DMS153 treated with DMSO at 0.1 percent for 48 hours (cell line): Measurements from ENCODE around the gene PTBP2.
"Not testable (repeated sequence)": the region's sequence is repeated elsewhere in the genome, so short reads cannot be mapped to it uniquely, and the experiment has no call there.

ENCODE experiments used
- DNase-seq: peaks from one replicate; lab custom pipeline; 2025; ENCODE audit not compliant: unreplicated experiment; lab: John Stamatoyannopoulos, UW

Gene PTBP2

DNA sequence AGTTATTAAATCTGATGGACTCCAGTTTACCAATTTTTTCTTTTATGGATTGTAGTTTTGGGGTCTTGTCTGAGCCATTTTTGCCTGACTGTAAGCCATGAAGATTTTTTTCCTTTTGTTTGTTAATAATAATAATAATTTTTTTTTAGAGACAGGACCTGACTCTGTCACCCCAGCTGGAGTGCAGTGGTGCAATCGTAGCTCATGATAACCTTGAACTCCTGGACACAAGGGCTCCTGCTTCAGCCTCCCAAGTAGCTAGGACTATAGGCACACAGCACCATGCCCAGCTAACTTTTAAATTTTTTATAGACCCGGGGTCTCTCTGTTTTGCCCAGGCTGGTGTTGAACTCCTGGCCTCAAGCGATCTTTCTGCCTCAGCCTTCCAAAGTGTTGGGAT, 6.3 kb downstream of the PTBP2 start:
- DNase-seq, result no peak

DNA sequence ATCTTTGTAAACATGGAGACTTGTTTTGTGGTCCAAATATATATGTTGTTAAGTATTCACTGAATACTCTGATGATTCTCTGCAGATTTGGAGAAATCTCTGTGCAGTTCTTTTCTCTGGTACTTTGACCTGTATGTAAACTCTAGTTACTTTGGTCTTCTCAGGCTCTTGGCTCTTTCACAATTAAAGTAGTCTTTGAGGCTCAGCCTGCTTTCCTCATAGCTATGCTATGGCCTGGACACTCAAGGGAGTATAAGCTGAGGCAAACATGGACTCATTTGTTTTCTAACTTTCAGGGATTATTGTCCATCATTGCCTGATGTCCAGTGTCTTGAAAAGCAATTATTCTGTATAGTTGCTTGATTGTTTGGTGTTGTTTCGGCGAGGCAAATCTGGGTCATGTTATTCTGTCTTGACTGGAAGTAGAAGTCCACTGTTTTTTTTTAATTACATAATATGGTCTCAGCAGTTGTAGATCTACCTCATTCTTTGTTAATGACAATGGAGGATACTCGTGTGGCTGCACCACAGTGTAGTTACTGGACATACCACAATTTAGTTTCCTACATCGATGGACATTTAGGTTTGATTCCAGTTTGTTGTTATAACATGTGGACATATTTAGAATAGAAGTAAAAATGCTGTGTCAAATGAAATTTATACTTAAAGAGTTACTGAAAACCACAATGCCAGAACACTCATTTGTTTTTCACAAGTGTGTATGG, 9.2 kb downstream of the PTBP2 start:
- no peak for DNase-seq

DNA sequence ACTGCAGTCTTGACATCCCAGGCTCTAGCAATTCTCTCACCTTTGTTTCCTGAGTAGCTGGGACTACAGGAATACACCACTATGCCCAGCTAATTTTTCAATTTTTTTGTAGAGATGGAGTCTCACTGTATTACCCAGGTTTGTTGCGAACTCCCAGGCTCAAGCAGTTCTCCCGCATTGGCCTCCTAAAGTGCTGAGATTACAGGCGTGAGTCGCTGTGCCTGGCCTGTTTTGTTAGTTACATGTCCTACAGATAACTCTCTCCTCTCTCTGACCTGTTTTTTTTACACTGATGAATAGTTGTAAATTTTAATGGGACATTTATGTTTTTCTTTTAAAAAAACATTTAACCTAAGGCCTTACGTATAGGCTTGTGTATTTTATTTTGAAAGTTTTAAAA, 19.8 kb downstream of the PTBP2 start:
- no peak for DNase-seq

DNA sequence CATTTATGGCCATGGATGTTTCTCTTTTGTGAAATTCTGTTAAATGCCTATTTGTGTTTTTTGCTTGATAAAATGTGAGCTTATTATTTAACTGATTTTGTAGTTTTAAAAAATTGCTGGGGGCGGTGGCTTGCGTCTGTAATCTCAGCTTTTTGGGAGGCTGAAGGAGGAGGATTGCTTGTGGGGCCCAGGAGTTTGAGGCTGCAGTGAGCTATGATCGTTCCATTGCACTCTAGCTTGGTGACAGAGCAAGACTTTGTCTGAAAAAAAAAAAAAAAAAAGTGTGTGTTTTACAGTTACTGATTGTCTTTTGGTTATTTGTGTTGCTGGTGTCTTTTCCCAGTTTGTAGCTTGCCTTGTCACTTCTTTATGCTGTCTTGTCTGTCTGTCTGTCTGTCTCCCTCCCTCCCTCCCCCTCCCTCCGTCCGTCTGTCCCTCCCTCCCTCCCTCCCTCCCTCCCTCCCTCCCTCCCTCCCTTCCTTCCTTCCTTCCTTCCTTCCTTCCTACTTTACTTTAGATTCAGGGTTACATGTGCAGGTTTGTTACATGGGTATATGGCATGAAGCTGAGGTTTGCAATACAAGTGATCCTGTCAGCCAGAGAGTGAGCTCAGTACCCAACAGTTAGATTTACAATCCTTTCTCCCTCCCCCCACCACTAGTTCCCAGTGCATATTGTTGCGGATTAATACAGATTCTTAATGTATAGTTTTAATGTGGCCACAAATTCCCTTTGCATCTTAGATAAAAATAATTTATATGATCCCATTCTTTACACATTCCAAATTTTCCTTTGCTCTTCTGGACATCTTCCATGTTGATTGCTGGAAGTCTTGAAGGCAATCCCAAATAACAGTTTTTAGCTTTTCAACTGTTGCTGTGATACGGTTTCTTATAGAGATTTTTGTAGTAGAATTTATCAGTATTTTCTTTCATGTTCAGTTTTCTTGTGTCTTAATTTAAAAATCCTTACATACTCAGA, 25.1 kb downstream of the PTBP2 start:
- DNase-seq, result no peak

DNA sequence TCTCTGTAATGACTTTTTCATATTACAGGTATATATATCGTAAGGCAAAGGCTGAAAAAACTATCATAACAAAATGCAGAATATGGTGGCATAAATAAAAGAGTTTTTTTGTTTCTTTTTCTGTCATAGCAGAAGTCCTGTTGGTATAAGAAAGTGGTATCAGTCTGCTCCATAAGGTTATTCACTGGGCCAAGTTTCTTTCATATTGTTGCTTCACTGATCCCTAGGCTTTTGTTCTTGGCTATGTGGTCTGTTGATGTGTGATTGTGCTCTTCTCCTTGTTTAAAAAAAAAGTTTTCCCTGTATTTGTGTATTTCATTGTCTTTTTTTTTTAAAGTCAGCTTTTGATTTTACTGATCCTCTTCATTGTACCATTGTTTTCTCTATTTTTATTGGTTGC, 26.0 kb downstream of the PTBP2 start:
- DNase-seq, result no peak

DNA sequence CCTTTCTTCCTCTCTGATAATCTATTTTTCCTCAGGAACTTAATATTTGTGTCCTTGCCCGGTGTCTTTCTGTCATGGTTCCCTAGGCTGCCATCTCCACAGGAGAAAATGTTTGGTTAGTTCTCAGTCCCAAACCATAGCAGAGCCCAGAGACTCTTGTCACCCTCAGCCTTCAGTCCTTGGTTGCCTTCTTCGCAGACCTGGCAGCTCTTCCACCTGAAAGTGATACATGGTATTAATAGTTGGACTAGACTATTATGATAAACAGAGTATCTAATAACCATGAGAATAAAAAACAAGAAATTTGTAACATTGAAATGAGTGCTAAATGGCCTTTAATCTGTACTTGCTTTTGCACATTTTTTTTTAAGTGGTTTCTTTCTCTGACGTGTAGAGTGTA, 26.5 kb downstream of the PTBP2 start:
- no peak for DNase-seq

DNA sequence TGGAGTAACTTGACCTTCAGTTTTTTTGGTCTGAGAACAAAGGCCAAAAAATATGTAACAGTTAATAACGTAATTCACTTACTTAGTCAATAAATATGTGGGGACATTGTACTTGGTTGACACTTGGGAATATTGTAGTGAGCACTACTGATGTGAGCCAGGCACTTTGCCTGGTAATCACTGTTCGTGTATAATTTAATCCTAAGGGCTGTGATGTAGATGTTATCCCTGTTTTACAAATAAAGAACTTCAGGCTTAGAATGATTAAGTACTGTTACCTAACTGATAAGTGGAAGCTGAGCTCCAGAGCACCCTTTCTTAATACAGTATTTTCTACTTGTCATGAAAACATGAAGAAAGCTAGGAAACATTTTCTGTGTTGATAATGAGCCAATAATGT, 28.0 kb downstream of the PTBP2 start:
- DNase-seq, result no peak

DNA sequence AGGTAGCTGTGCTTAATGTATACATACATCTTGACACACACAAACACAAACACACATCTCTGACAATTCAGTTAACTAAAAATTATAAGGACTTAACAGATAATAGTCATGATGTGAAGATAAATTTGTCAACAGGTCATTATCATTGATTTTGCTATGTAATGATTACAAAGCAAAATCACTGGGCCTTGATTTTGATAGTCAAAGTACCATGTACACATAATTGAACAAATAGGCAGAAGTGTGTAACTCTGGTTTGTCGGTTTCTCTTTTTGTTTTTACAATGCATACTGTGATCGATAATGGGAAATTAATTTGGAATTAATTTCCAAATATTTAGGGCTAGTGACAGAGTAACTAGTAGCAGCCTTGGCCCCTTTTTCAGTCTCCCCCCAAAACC, 30.8 kb downstream of the PTBP2 start:
- no peak for DNase-seq

DNA sequence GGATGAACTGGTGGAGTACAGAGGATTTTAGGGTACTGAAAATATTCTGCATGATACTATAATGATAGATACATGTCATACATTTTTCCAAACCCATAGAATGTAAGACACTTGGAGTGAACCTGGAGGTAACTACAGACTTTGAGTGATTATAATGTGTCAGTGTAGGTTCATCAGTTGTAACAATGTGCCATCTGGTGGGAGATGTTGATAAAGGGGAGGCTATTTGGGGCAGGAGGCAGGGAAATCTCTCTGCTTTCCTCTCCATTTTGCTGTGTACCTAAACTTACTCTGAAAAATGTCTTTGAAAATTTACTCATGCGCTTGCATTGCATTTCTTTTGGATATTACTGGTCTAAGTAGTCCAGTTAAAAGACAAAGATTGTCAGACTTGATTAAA, 35.2 kb downstream of the PTBP2 start:
- DNase-seq, result no peak

DNA sequence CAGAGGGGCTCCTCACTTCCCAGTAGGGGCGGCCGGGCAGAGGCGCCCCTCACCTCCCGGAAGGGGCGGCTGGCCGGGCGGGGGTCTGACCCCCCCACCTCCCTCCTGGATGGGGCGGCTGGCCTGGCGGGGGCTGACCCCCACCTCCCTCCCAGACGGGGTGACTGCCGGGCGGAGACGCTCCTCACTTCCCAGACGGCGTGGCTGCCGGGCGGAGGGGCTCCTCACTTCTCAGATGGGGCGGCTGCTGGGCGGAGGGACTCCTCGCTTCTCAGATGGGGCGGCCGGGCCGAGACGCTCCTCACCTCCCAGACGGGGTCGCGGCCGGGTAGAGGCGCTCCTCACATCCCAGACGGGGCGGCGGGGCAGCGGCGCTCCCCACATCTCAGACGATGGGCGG, 41.0 kb downstream of the PTBP2 start:
- DNase-seq, result not testable (repeated sequence)

DNA sequence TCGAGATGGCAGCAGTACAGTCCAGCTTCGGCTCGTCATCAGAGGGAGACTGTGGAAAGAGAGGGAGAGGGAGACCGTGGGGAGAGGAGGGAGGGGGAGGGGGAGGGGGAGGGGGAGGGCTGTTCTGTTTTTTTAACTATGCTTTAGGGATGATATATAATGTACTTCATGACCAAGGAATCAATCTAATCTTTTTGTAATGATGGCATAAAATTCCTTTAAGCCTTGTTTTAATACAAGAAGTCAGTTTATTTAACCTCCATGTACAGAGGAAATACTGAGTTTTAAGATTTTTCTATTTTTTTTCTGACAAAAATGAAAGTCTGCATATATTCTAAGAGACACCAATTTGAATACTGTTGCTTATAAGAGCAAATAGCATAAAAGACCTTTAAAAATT, 41.9 kb downstream of the PTBP2 start:
- DNase-seq, result no peak

DNA sequence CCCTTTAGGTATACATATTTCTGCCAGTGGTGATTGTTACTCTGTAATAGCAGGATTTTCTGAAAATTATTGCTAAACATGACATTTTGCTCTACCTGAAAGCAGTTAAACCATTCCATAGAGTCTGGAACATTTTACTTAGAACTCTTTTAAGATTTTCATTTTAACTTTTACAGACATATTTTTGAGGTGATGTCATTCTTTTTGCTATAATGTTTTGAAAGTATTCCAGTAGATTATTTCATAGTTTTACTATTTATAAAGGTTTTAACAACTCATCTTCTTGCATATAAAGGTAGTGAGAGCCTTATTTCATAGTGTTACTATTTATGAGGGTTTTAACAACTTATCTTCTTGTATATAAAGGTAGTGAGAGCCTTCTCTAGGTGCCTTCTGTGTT, 42.9 kb downstream of the PTBP2 start:
- no peak for DNase-seq

DNA sequence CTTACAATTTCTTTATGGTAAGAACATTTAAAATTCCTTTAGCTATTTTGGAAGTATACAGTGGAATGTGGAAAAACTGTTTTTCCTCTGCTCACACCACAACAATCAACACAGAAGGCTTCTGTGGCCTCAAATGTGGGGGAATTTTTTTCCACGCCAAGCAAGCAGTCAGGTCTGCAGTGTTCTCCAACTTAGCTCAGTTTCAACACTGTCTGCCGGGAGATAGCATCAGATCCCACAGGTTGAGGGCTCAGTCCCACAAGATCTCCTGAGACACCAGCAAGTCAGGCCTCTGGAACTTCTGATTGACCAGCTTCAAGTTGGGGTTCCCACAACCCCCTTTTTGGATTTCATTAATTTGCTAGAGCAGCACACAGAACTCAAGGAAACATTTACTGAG, 50.3 kb downstream of the PTBP2 start:
- no peak for DNase-seq

DNA sequence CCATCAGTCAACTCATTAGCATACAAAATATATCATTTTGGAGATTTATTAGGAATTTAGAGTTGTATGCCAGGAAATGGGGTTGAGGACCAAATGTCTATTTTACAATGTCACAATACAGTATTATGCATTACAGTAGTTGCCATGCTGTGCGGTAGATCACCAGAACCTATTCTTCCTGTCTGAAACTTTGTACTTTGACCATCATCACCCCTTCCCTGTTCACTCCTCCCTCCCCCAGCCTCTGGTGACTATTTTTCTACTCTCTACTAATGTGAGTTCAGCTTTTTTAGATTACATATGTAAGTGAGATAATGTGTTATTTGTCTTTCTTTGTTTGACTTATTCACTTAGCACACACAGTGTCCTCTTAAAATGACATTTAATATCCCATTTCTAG, 50.8 kb downstream of the PTBP2 start:
- no peak for DNase-seq

DNA sequence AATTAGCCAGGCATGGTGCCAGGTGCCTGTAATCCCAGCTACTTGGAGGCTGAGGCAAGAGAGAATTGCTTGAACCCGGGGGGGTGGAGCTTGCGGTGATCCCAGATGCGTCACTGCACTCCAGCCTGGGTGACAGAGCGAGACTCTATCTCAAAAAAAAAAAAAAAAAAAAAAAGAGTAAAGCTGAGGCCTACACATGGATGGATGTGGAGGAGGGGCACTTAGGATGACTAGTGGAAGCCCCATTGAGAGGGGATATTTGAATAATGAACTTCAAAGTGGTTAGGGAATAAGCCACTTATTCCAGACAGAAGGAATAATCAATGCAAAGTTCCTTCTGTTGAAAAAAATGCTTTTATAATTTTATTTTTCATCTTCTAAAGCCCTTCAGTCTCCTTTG, 51.4 kb downstream of the PTBP2 start:
- DNase-seq, result no peak

DNA sequence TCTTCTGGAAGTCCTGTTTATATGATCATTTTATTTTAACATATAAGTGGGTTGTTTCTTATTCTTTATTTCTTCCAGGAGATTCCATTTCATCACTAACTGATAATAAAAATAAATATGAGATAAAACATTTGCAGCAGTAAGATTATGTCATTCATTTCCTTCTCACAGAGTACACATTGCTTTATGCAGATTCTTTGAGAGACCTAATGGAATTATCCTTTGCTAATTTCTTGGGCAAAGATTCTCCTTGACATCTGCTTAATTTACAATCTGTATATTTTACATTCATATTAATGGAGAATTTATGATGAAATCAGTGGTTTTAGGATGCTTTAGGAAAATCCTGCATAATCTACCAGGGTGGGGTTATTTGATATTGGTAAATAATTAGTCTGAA, 60.6 kb downstream of the PTBP2 start:
- no peak for DNase-seq

DNA sequence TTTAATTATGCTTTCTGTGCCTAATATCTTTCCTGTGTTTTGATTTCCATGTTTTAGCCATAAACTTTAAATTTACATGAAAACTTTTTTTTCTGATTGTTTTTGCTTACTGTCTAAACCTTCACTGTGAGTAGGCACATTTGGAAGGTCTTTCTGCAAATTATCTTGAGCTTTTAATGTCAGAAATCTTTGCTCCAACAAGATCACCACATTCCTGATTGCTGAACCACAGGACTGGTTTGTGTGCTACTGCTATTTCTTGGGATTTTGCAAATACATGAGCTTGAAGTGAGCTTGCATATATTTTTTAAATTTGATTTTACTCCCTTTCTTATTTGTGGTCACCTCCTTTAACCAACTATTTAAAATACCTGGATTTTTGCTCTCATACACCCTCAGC, 61.3 kb downstream of the PTBP2 start:
- DNase-seq, result no peak

DNA sequence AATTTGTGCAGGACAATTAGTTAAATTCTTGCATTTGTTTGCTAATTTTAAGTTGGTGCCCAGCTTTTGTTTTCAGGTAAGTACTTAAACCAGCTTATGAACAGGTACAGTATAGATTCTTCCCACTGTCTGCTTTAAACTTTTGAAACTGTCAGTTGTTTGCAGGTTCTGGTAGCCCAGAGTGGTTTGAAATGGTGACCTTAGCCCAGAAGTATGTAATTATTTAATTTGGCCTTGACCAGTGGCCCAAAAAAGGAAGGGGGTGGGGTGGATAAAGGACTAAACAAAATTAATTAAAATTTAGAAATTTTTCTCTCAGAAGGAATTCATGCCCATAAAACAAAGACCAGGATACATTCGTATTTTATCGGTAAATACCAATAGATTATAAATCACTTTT, 69.0 kb downstream of the PTBP2 start:
- DNase-seq, result no peak

DNA sequence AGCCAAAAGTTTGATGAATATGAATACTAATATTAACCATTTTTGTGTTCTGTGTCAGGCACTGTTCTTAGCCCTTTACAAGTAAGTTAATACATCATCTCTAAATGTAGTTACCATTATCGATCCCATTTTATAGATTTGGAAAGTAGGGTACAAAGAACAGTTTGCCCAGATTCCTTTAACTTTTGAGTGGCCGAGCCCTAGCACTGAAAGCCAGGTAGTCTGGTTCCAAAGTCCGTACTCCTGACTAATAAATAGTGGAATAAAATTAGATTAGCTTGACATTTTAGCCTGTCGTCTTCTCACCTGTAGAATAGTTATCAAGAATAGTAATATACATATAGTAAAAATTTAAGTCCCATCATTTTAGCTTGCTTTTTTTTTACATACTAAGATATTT, 70.6 kb downstream of the PTBP2 start:
- DNase-seq, result no peak

DNA sequence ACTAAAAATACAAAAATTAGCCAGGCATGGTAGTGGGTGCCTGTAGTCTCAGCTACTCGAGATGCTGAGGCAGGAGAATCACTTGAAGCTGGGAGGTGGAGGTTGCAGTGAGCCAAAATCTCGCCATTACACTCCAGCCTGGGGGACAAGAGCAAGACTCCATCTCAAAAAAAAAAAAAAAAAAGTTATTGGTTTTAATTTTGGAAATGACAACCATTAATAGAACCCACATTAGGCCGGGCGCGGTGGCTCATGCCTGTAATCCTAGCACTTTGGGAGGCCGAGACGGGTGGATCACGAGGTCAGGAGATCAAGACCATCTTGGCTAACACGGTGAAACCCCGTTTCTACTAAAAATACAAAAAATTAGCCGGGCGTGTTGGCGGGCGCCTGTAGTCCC, 80.1 kb downstream of the PTBP2 start:
- not testable (repeated sequence) for DNase-seq

DNA sequence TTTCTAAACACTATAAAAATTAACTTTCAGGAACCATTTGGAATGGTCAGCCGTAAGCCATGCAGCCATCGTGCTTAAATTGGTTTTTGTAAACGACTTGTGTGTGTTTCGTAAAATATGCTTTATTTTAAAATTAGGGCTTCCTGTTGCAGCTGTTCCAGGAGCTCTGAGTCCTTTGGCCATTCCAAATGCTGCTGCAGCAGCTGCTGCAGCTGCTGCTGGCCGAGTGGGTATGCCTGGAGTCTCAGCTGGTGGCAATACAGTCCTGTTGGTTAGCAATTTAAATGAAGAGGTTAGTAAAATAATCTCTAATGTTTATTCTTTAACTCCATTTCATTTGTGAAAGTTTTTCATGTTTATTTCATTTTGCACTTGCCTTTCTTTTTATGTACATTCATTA, 83.1 kb downstream of the PTBP2 start:
- DNase-seq, result no peak

DNA sequence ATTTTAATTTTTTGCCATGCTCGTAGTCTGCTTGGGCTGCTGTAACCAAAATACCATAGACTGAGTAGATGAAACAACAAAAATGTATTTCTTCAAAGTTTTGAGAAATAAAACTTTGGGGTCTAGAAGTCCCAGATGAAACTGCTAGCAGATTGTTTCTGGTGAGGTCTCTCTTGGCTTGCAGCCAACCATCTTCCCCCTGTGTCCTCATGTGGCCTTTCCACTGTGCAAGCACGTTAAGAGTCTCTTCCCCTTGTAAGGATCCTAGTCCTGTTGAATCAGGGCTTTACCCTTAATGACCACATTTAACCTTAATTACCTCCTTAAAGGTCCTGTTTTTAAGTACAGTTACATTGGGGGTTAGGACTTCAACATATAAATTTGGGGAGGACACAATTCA, 86.6 kb downstream of the PTBP2 start:
- DNase-seq, result no peak
